GM19397 (cell line): ENCODE measurements around the gene LMAN2.

Experiments
- ATAC-seq: cut with Tn5 transposase; IDR thresholded peaks from one replicate; pipeline ENCODE4 v1.9.1; 2021; ENCODE audit warnings: mild to moderate bottlenecking, moderate library complexity; ENCODE audit not compliant: unreplicated experiment

The LMAN2 gene

DNA sequence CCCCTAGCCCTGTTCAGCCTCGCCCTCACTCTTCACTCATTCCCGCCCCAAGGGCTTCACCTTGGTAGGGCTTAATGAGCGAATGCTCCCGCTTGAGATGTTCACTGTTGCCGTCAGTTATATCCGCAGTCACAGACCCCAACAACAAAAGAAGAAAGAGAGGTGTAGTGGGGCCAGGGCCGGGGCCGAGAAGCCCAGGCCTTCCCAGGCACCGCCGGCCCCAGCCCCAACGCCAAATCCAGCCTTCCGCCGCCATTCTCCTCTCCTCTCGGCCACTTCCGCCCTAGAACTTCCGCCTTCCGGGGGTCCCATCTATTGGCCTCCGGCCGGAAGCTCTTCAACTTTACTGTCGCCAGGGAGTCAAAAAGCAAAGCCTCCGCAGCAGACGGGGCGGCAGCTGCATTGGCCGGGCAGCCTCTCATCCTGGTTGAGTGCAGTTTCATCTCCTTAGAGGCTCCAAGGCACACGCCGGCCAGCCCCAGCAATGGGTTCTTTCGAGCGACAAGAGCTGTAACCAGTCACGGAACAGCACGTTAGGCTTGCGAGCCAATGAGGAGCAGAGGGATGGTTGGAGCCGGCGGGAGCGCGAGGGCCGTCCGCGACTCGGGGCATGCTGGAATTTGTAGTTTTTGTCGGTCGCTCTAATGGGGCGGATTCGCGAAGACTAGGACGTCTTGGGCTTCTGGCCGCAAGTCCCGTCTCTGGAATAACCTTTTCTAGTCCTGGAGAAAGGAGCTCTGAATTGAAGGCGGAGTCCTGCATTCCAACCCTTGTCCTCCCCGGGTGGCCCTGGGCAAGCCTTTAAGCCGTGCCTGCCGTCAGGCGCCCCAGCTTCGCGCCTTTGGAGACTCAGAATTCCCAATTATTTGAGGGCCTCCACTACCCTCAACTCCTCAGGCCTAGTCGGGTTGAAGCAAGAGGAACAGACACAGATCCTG, at the start of gene LMAN2:
TSS of gene LMAN2 (minus strand) at position 277 of the 938 bp plus-strand sequence. CDS start at position 256, 21 bp downstream.
- peak; percentile 88 for ATAC-seq

DNA sequence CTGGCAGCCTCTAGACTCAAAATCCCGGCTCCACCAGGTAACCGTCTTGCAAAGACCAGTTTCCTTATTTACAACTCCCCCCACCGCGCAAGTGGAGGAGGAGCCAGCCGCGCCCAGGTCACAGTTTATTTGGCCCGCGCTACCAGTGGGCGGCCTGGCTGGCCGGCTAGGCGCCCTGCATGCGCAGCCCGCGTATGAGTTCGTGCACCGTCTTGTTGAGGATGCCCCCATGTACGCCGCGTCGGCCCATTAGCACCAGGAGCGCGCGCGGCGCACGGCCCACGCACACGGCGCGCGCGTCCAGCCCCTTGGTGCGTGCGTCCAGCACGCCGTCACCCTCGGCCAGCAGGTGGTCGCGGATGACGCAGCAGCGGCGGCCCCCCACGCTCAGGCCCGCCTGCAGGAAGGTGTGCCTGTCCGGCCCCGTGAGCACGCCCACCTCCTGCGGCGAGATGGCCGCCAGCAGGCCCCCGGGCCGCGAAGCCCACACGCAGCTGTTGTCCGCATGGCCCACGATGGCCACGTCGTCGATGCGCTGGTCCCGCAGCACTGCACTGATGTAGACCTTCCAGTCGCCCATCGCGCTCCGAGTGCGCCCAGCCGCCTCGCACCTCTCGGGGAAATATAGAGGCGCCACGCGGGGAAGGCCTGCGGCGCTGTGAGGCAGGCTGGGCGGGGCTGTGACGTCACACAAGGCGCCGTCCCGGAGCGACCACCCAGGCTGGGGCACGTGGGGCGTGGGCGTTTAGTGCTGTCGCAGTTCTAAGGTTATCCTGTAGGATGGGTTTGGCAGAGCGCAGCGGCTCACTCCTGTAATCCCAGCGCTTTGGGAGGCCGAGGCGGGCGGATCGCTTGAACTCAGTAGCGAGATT, 48.8 kb upstream of the LMAN2 start, which contains the start of gene PFN3:
TSS of gene PFN3 (minus strand) at position 665 of the 872 bp plus-strand sequence. CDS start at position 580, 85 bp downstream.
- ATAC-seq = no peak

- no peak for ATAC-seq
Measured at GRCh38 chr5:177397875-177398390, 46.5 kb upstream of the LMAN2 start.

DNA sequence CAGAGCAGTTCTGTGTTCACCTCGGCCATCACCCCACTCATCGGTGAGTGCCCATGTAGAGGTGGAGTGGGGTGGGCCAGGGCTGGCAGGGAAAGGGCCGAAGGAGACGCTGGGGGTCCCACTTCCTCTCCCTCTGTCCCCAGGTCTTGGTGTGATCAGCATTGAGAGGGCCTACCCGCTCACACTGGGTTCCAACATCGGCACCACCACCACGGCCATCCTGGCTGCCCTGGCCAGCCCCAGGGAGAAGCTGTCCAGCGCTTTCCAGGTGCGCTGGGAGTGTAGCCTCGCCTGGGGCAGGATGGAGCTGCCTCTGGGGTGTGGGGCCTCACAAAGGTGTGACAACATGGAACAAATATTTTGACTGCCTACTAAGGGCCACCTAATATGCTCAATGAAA, 45.3 kb upstream of the LMAN2 start:
- no peak for ATAC-seq

DNA sequence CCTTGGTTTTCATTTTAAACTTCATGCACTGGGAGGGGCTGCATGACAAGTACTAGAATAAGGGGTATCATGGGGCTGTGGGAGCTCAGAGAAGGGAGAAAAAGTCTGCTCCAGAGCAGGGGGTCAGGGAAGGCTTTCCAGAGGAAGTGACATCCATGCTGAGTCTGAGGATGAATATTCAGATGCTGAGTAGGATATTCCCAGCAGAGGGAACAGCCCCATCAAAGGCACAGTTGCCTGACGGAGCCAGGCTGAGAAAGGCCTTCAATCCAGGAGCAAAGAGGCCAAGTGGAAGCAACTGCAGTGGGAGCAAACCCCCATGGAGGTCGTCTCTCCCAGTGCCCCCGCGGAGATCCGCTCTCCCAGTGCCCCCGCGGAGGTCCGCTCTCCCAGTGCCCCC, 44.6 kb upstream of the LMAN2 start:
- ATAC-seq = no peak

GRCh38 chr5:177393990-177394389, 42.5 kb upstream of the LMAN2 start:
- ATAC-seq = no peak

DNA sequence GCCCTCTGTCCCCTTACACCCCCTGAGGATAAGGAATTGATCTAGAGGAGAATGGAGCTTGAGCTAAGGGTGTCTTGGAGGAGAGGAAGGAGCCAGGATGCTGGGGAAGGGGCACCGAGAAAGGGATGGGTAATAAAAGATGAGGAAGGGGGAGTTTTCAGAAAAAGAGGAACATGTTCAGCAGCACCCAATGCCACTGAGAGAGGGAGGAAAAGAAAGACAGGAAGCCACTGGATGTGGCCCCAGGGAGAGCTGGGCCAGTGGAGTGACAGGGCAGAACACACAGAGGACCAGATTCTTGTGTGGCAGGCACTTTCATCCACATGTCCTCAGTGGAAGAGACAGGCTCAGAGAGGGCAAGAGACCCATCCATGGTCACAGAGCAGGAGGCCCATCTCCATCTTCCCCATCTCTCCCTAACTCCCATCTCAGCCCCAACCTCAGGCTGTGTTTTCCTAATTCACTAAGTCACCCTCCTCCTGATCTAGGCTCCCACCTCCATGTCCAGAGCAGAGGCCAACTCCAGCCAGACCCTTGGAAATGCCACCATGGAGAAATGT, 41.8 kb upstream of the LMAN2 start:
- no peak for ATAC-seq

GRCh38 chr5:177392765-177393164, 41.3 kb upstream of the LMAN2 start:
- no peak for ATAC-seq

DNA sequence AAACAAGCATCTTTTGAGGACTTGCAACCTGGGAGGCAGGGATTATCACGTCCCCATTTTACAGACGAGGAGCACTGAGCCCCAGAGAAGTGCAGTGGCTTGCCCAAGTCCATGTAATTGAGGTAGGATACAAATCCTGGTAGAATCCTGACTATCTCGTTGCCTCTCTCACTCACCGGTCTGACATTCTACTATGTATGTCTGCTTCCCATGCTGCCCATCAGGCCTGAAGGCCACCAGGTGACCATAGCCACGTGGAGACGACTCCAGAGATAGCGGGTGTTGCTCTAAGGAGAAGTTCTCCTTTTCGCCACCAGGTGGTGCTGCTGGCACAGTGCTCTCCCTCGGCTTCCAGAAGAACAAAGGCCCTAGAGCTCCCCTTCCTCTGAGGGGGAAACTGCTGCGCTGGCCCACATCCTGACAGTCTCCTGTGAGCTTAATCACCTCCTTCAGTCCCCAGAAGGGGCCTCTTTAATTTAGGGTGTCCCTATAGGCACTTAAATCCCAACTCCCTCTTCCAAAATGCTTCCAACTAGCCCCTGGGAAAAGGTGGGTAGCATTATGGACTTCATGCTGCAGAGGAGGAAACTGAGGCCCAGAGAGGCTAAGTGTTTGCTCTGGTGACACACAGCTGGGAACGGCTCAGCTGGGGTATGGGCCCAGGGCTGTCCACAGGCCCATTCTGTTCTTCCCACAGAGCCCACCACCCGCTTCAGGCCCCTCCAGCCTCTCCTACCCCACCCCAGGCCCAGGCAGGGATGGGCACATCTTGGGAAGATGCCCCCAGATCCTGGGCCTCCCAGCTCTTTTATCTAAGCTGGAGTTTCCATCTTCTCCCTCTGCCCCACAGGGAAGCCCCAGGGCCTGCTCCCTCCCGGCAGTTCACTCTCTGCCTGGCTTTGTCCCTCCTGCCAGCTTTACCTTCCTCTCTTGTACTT, 39.2 kb upstream of the LMAN2 start:
- ATAC-seq = peak; percentile 64

- no peak for ATAC-seq
Measured at GRCh38 chr5:177389241-177390169, 38.0 kb upstream of the LMAN2 start.

- ATAC-seq = no peak
Measured at GRCh38 chr5:177388521-177389052, 37.1 kb upstream of the LMAN2 start.

GRCh38 chr5:177387405-177387804, 35.9 kb upstream of the LMAN2 start:
- ATAC-seq = no peak

DNA sequence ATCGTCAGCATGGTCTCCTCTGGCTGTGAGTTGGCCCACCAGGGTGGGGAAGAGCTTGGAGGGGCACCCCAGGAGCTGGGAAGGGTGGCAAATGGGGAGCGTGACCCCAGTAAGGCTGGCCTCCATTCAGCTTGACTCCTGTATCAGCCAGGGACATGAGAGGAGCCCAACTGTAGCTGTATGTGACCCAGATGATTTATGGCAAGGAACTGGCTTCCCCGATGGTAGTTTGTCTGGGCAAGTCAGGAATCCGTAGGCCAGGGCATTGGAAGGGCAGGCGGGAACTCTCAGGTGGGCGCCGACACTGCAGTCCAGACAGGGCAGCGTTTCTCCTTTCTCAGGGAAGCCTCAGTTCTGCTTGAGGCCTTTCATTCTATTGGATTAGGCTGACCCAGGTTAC, 35.1 kb upstream of the LMAN2 start:
- ATAC-seq = no peak

DNA sequence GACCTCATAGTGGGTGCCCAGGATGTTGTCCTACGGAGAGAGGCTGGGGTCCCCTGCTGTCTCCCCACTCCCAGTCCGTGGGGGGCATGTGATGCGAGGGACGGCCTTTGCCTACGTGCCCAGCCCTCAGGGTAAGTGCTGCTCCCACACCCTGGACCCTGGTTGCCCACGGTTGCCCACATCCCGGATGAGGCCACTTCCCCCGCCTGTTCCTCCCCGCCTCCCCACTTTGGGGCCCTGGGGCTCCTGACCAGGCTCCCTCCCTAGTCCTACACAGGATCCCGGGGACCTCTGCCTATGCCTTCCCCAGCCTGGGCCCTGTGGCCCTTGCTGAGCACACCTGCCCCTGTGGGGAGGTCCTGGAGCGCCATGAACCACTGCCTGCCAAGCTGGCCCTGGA, 34.3 kb upstream of the LMAN2 start:
- ATAC-seq = no peak

GRCh38 chr5:177384134-177384533, 32.7 kb upstream of the LMAN2 start, which contains the start of gene SLC34A1:
TSS of gene SLC34A1 (plus strand) at chr5:177384434. CDS start at chr5:177385742, 1,308 bp downstream.
- no peak for ATAC-seq

DNA sequence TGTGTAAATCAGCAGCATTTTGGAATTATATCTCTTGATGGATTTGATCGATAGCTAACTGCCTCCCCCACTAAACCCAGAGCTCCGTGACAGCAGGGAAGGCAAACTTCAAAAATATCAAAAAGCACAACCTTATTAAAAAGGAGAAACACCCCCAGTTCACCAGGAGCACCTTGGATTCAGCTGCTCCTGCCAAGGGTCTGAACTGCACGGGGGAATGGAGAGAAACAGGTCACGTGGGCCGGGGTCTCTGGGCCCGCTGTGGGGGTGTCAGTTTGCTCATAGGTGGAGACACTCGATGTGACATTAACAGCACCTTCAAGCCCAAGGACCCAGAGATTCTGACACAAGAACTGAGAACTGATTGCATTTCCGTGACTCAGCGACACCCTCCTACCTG, 31.7 kb upstream of the LMAN2 start:
- no peak for ATAC-seq

GRCh38 chr5:177382423-177383029, 31.1 kb upstream of the LMAN2 start:
- ATAC-seq = no peak

GRCh38 chr5:177380805-177381126, 29.3 kb upstream of the LMAN2 start:
- no peak for ATAC-seq
